ENCODE results near the gene CCHCR1. TPM values are rescaled to one million over a fixed set of nuclear protein-coding genes. Genes with fewer than 3 reads are reported as not detected.
A peak's percentile ranks its signal among the peaks of the same experiment; 100 is the strongest.

CCHCR1 gene
- total and polyA plus RNA-seq, 2 of the 8 experiments (the other 6 are each of a cell fraction or from before 2014, with no cell fraction given): 20.9 to 38.0 TPM

DNA sequence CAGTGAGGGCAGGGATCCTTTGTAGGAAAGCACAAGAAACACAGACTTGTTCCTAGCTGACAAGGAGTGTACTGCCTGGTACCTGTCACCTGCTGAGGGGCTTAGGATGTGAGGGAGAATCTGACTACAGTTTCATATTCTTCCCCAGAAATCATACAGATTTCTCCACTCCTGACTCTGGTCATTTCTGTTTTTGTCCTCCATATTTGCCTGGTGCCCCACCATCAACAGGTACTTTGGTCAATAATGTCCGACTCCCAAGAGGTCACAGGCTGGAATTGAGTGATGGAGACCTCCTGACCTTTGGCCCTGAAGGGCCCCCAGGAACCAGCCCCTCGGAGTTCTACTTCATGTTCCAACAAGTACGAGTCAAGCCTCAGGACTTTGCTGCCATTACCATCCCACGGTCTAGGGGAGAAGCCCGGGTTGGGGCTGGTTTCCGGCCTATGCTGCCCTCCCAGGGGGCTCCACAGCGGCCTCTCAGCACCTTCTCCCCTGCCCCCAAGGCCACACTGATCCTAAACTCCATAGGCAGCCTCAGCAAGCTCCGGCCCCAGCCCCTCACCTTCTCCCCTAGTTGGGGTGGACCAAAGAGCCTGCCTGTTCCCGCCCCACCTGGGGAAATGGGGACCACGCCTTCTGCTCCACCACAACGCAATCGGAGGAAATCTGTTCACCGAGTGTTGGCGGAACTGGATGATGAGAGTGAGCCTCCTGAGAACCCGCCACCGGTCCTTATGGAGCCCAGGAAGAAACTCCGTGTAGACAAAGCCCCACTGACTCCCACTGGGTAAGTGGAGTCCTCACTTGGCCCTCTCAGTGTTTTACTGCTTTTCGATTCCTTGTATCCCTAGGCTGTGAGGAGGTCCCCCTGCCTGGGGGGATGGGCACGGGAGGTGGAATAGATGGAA lies 3.9 kb upstream of the CCHCR1 start:
- Histone ChIP-seq H3K4me3 (ENCODE audit: extremely low read depth in 1 of 4, insufficient read depth in 2 of 4, low read depth in 3 of 4, low read length in 4 of 4) (no peak overlapping the region), H3K9me3 (ENCODE audit: insufficient read depth in 2 of 2, low read depth in 1 of 2, low read length in 1 of 2) (no peaks in the 10 kb centered on the region), H2BK12ac (ENCODE audit: low read depth, low read length) (no peak overlapping the region), H2AFZ (ENCODE audit: low read length) (no peak overlapping the region), H3K18ac (ENCODE audit: extremely low read depth, low read length) (no peak overlapping the region), H3K9ac (replicated peaks in 1 of 4; ENCODE audit: extremely low read depth in 1 of 4, low read depth in 3 of 4, low read length in 3 of 4) (no peak overlapping the region), H3K36me3 (ENCODE audit: control insufficient read depth in 2 of 4, insufficient read depth in 4 of 4, low read length in 3 of 4) (peaks cover 14 to 39% (median 23%) of the 10 kb centered on the region in 4 experiments), H4K20me1 (replicated peaks in 1 of 2; ENCODE audit: control insufficient read depth in 1 of 2, insufficient read depth in 2 of 2, low read length in 2 of 2) (peaks cover 2 to 10% of the 10 kb centered on the region in 2 experiments), H3K14ac (ENCODE audit: insufficient read length) (no peak overlapping the region), H3K4me2 (ENCODE audit: insufficient read depth in 1 of 2, low read depth in 2 of 2, low read length in 2 of 2) (no peak overlapping the region), H4K8ac (ENCODE audit: extremely low read depth, insufficient read depth, low read length) (no peak overlapping the region), H3K79me1 (ENCODE audit: low read depth, low read length) (peaks cover 6% of the 10 kb centered on the region), H3K27me3 (replicated peaks in 1 of 4; ENCODE audit: control insufficient read depth in 3 of 4, extremely low read depth in 1 of 4, insufficient read depth in 3 of 4, low read length in 3 of 4) (no peaks in the 10 kb centered on the region), H3K4ac (replicated peaks; ENCODE audit: insufficient read length, low read depth, low read length) (no peak overlapping the region), H3K27ac (ENCODE audit: low read depth, low read length) (no peak overlapping the region), H2BK15ac (ENCODE audit: low read length) (no peak overlapping the region), H2BK120ac (replicated peaks; ENCODE audit: low read depth, low read length) (no peak overlapping the region), H4K5ac (ENCODE audit: insufficient read length, low read depth, low read length) (no peak overlapping the region), H2BK20ac (ENCODE audit: low read length) (no peak overlapping the region), H2BK5ac (ENCODE audit: low read depth, low read length) (peak overlapping the region; percentile 44; the same call in 1 of the 2 replicates), H3K23me2 (ENCODE audit: low read depth, low read length) (peaks cover 14% of the 10 kb centered on the region), H3K56ac (replicated peaks; ENCODE audit: insufficient read length, low read depth, low read length) (no peak overlapping the region), H3K23ac (ENCODE audit: insufficient read length) (no peak overlapping the region), H2AK5ac (ENCODE audit: low read depth, low read length) (no peak overlapping the region), H3K79me2 (ENCODE audit: control insufficient read depth in 1 of 2, insufficient read depth in 2 of 2, low read length in 2 of 2) (peaks cover 0 to 11% of the 10 kb centered on the region in 2 experiments; a peak in 2 of 4 replicates), H3K4me1 (replicated peaks in 1 of 4; ENCODE audit: control insufficient read depth in 3 of 4, insufficient read depth in 4 of 4, low read length in 3 of 4) (peaks cover 0 to 26% (median 17%) of the 10 kb centered on the region in 4 experiments; a peak in 6 of 7 replicates), H4K91ac (replicated peaks; ENCODE audit: insufficient read length, low read length) (no peak overlapping the region)
- TF ChIP-seq, protein P1, sequence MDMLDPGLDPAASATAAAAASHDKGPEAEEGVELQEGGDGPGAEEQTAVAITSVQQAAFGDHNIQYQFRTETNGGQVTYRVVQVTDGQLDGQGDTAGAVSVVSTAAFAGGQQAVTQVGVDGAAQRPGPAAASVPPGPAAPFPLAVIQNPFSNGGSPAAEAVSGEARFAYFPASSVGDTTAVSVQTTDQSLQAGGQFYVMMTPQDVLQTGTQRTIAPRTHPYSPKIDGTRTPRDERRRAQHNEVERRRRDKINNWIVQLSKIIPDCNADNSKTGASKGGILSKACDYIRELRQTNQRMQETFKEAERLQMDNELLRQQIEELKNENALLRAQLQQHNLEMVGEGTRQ (IDR thresholded peaks at IDR 0.05; ENCODE audit: low read length): peak; percentile 9; the same call in 1 of the 2 replicates
- TF ChIP-seq POLR2A (IDR thresholded peaks at IDR 0.05; ENCODE audit: control extremely low read depth in 1 of 2, low read depth in 2 of 2, low read length in 2 of 2): peak in 1 of 2 experiments; percentile 36; a peak in 1 of 3 replicates
- TF ChIP-seq, protein P2, sequence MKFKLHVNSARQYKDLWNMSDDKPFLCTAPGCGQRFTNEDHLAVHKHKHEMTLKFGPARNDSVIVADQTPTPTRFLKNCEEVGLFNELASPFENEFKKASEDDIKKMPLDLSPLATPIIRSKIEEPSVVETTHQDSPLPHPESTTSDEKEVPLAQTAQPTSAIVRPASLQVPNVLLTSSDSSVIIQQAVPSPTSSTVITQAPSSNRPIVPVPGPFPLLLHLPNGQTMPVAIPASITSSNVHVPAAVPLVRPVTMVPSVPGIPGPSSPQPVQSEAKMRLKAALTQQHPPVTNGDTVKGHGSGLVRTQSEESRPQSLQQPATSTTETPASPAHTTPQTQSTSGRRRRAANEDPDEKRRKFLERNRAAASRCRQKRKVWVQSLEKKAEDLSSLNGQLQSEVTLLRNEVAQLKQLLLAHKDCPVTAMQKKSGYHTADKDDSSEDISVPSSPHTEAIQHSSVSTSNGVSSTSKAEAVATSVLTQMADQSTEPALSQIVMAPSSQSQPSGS (IDR thresholded peaks at IDR 0.05; ENCODE audit: low read length): peak; percentile 43; the same call in 1 of the 2 replicates
- TF ChIP-seq CHD2 (IDR thresholded peaks at IDR 0.05; ENCODE audit: low read length): no peak
- no peak for TF ChIP-seq RAD21 (IDR thresholded peaks at IDR 0.05 in 1 of 2, conservative IDR thresholded peaks at IDR 0.05 in 1 of 2; ENCODE audit: low read depth in 2 of 2, low read length in 2 of 2)
- no peak for TF ChIP-seq CBX8 (IDR thresholded peaks at IDR 0.05; ENCODE audit: borderline replicate concordance, low read depth, low read length)
- CTCF ChIA-PET (ENCODE audit: partially characterized antibody): interaction anchor here (0.6 to 6.3 kb wide), 14 partner anchors 8 to 317 kb away, joined by 3 to 45 read pairs (median 4); partner anchors contain the start of genes POU5F1 and PSORS1C2
- POLR2A ChIA-PET (ENCODE audit: partially characterized antibody): interaction anchor here (0.6 to 68.5 kb wide), 7 partner anchors 7 to 1061 kb away, joined by 3 to 2251 read pairs (median 4); partner anchors contain the start of genes CCHCR1, CDSN, IER3 and POU5F1
- FAIRE-seq: no peak
- DNase-seq (ENCODE audit: low read depth in 1 of 2, low spot score in 2 of 2): no peak
- 95% methylated on average over 17 of the region's 19 CpGs; no CpG with 5 or more reads in 1 of the 2 experiments for WGBS, 2 experiments (ENCODE audit: extremely low coverage in 1 of 2, insufficient coverage in 1 of 2, insufficient read length in 1 of 2, insufficient replicate concordance in 2 of 2, low coverage in 1 of 2, low lambda C conversion rate in 2 of 2, missing lambda C conversion rate in 1 of 2)
